Esophagus squamous epithelium (tissue), 5 donors: Measurements from ENCODE around the gene ADAMTS13. TPM values are rescaled to one million over a fixed set of nuclear protein-coding genes. Genes with fewer than 3 reads are reported as not detected.

ENCODE experiments used
- DNase-seq: peaks from one replicate; lab custom pipeline; 2025; lab: John Stamatoyannopoulos, UW
- H3K27ac ChIP-seq, 4 donors: fragments of 200-600 bp; sonication (generic); one replicate each; pipeline ENCODE4 v1.5.1; 2016 to 2019; ENCODE audit warnings: mild to moderate bottlenecking in 1 of 4
- H3K27me3 ChIP-seq, 4 donors: fragments of 200-600 bp; sonication (generic); 1 replicate in 3 of 4; 2 replicates in 1 of 4; pipeline versions ENCODE4 v1.5.1 to v1.6.0; 2017 to 2021; ENCODE audit warnings: antibody characterized with exemption in 1 of 4
- H3K36me3 ChIP-seq, 3 donors: fragments of 200-600 bp; sonication (generic); one replicate each; pipeline ENCODE4 v1.5.1; 2016 to 2019
- H3K4me1 ChIP-seq, 3 donors: fragments of 200-600 bp; sonication (generic); one replicate each; pipeline ENCODE4 v1.5.1; 2017 to 2019
- H3K4me3 ChIP-seq, 4 donors: fragments of 200-600 bp; sonication (generic); 1 replicate in 3 of 4; 2 replicates in 1 of 4; pipeline ENCODE4 v1.5.1; 2016 to 2019; ENCODE audit warnings: mild to moderate bottlenecking in 2 of 4, moderate library complexity in 1 of 4
- H3K9me3 ChIP-seq, 3 donors: fragments of 200-600 bp; sonication (generic); one replicate each; pipeline ENCODE4 v1.5.1; 2016 to 2019
- POLR2A ChIP-seq, 4 donors: fragments of 450-650 bp; IDR thresholded peaks; one replicate each; pipeline ENCODE4 v1.6.1; 2017; ENCODE audit warnings: antibody characterized with exemption in 4 of 4, mild to moderate bottlenecking in 4 of 4, moderate library complexity in 3 of 4
- WGBS, 2 donors: methylation state at CpG; one replicate each; pipeline ENCODE4 v1.1.5; 2018; 5-methylcytosine and 5-hydroxymethylcytosine counted together
- intact Hi-C: fragments of 100-400 bp; cut with DNase I; formaldehyde crosslinking; loops from one replicate; pipeline ENCODE4 v1.15.0; 2022
- total RNA-seq, 4 donors: library from RNA; depleted of rRNA; stranded (reverse); fragments of >200 nt; gene quantifications; one replicate each; pipeline ENCODE4 v1.1.0, GENCODE V29; 2016
- TF ChIP-seq, protein P1 (sequence below), 6 experiments: fragments of 450-650 bp in 4 of 6; fragments of 200-600 bp in 2 of 6; sonication (generic) in 2 of 6; IDR thresholded peaks; one replicate each; pipeline ENCODE4 v1.5.1; 2016 to 2019; ENCODE audit warnings: antibody characterized with exemption in 6 of 6, mild to moderate bottlenecking in 4 of 6, moderate library complexity in 4 of 6
- donor health status: DM: yes; HTN: yes; CAD: no.

Gene ADAMTS13
- total RNA-seq, 4 donors from 2014 or later: 0.21 to 2.5 (median 0.33) TPM

DNA sequence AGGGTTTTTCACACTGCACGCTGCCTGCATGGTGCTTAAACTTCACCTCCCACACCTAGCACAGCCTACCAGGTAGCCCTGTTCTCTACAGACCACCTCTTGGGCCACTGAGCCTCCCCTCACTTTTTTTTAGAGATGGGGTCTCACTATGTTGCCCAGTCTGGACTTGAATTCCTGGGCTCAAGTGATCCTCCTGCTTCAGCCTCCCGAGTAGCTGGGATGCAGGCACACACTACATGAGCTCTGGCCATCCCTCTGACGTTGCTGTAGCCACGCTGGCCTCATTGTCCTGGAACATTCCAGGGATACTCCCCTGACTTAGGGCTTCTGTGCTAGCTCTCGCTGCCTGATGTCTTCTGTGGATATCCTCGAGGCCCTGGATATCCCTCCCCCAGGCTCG lies 30.4 kb downstream of the ADAMTS13 start:
- H3K4me1 ChIP-seq: peaks cover 0 to 18% (median 7%) of the 10 kb centered on the region in 3 donors
- H3K4me3 ChIP-seq: no peak overlapping the region
- 79 to 87% methylated on average over 3 to 7 of the region's 7 CpGs for WGBS, 2 donors
- H3K27me3 ChIP-seq: no peaks in the 10 kb centered on the region
- H3K9me3 ChIP-seq: no peaks in the 10 kb centered on the region
- no peak for TF ChIP-seq POLR2A (IDR thresholded peaks at IDR 0.05)
- TF ChIP-seq, protein P1, sequence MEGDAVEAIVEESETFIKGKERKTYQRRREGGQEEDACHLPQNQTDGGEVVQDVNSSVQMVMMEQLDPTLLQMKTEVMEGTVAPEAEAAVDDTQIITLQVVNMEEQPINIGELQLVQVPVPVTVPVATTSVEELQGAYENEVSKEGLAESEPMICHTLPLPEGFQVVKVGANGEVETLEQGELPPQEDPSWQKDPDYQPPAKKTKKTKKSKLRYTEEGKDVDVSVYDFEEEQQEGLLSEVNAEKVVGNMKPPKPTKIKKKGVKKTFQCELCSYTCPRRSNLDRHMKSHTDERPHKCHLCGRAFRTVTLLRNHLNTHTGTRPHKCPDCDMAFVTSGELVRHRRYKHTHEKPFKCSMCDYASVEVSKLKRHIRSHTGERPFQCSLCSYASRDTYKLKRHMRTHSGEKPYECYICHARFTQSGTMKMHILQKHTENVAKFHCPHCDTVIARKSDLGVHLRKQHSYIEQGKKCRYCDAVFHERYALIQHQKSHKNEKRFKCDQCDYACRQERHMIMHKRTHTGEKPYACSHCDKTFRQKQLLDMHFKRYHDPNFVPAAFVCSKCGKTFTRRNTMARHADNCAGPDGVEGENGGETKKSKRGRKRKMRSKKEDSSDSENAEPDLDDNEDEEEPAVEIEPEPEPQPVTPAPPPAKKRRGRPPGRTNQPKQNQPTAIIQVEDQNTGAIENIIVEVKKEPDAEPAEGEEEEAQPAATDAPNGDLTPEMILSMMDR (IDR thresholded peaks at IDR 0.05): no peak
- no peak for DNase-seq
- no peaks in the 10 kb centered on the region for H3K36me3 ChIP-seq
- intact Hi-C loops: no loop called here
- H3K27ac ChIP-seq: no peak overlapping the region

DNA sequence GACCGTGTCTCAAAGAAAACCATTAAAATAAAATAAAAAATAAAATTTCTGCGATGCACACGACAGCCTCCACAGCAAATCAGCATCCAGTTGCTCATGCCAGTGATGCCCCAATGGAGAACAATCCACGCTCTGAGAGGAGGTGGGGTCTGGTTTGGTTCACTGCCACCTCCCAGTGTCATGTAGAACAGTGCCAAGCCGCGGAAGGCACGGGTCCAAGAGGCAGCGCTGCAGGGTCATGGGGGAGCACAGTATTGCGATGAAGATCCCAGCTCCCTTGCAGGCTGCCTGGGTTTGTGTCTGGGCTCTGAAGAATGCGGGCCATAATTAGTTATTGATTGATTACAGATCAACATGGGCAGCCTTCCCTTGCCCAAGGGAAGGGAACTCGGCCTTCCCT lies 31.5 kb downstream of the ADAMTS13 start:
- no peaks in the 10 kb centered on the region for H3K36me3 ChIP-seq
- H3K27ac ChIP-seq: no peak overlapping the region
- intact Hi-C loops: no loop called here
- peaks cover 0 to 18% (median 7%) of the 10 kb centered on the region in 3 donors for H3K4me1 ChIP-seq
- H3K4me3 ChIP-seq: no peak overlapping the region
- no peaks in the 10 kb centered on the region for H3K27me3 ChIP-seq
- no peak for DNase-seq
- WGBS, 2 donors: 69 to 79% methylated on average over 11 of the region's 11 CpGs
- TF ChIP-seq POLR2A (IDR thresholded peaks at IDR 0.05): no peak
- TF ChIP-seq, protein P1 (IDR thresholded peaks at IDR 0.05): no peak
- H3K9me3 ChIP-seq: no peaks in the 10 kb centered on the region

DNA sequence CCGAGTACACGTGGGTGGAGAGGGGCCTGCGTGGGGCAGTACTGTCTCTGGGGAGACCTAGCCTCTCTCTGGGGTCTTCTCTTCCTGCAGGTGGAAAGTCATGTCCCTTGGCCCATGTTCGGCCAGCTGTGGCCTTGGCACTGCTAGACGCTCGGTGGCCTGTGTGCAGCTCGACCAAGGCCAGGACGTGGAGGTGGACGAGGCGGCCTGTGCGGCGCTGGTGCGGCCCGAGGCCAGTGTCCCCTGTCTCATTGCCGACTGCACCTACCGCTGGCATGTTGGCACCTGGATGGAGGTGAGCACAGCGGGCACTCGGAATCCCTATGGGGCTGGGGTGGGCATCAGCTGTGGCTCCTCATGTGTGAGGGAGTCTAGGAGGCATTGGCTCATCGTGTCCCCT lies 32.2 kb downstream of the ADAMTS13 start:
- H3K36me3 ChIP-seq: no peaks in the 10 kb centered on the region
- no peak for DNase-seq
- WGBS, 2 donors: 67 to 75% methylated on average over 1 to 2 of the region's 19 CpGs
- peaks cover 6 to 25% (median 12%) of the 10 kb centered on the region in 3 donors for H3K4me1 ChIP-seq
- no peaks in the 10 kb centered on the region for H3K9me3 ChIP-seq
- H3K27me3 ChIP-seq: no peaks in the 10 kb centered on the region
- no peak overlapping the region for H3K4me3 ChIP-seq
- intact Hi-C loops: no loop called here
- TF ChIP-seq, protein P1 (IDR thresholded peaks at IDR 0.05): no peak
- no peak for TF ChIP-seq POLR2A (IDR thresholded peaks at IDR 0.05)
- H3K27ac ChIP-seq: no peak overlapping the region

DNA sequence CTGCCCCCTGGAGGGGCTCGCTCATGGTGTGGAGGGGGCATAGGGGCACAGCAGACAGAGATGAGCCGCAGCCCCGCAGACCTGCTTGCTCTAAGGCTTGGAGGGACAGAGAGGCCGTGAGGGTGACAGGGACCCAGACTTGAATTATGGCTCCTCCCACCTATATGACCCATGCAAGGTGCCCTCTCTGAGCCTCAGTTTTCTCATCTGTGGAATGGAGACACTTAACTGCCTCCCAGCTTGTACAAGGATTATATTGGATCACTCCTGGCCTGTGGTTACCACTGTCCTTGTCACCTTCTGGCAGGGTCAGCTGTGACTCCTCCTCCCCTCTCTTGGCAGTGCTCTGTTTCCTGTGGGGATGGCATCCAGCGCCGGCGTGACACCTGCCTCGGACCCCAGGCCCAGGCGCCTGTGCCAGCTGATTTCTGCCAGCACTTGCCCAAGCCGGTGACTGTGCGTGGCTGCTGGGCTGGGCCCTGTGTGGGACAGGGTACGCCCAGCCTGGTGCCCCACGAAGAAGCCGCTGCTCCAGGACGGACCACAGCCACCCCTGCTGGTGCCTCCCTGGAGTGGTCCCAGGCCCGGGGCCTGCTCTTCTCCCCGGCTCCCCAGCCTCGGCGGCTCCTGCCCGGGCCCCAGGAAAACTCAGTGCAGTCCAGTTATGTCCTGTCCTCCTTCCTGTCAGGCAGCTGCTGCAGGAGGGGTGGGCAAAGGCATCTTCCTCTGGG lies 32.9 kb downstream of the ADAMTS13 start:
- no peaks in the 10 kb centered on the region for H3K36me3 ChIP-seq
- no peak overlapping the region for H3K27ac ChIP-seq
- no peak for DNase-seq
- 91 to 100% methylated on average over 6 to 7 of the region's 20 CpGs for WGBS, 2 donors
- TF ChIP-seq, protein P1 (IDR thresholded peaks at IDR 0.05): no peak
- TF ChIP-seq POLR2A (IDR thresholded peaks at IDR 0.05): no peak
- no peaks in the 10 kb centered on the region for H3K27me3 ChIP-seq
- no peak overlapping the region for H3K4me3 ChIP-seq
- H3K9me3 ChIP-seq: no peaks in the 10 kb centered on the region
- peaks cover 6 to 20% (median 12%) of the 10 kb centered on the region in 3 donors for H3K4me1 ChIP-seq
- intact Hi-C loops: no loop called here

DNA sequence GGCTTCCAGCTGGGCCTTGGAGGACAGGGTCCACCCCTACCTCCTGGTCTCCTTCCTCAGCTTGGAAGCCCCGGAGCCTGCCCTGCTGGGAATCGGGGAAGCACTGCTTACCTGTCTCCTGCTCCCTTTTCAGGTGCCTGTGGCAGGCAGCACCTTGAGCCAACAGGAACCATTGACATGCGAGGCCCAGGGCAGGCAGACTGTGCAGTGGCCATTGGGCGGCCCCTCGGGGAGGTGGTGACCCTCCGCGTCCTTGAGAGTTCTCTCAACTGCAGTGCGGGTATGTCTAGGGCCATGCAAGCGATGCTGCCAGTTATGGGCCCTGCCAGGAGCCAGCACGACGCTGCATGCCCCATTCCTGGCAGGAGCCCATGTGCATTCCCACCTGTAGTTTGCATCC lies 33.8 kb downstream of the ADAMTS13 start:
- Histone ChIP-seq H3K9me3 (no peaks in the 10 kb centered on the region), H3K4me3 (no peak overlapping the region), H3K27me3 (no peaks in the 10 kb centered on the region), H3K4me1 (peaks cover 6 to 26% (median 18%) of the 10 kb centered on the region in 3 donors), H3K27ac (no peak overlapping the region), H3K36me3 (no peaks in the 10 kb centered on the region)
- no peak for DNase-seq
- 73 to 80% methylated on average over 1 to 2 of the region's 11 CpGs for WGBS, 2 donors
- intact Hi-C loops: no loop called here
- TF ChIP-seq, protein P1 (IDR thresholded peaks at IDR 0.05): no peak
- TF ChIP-seq POLR2A (IDR thresholded peaks at IDR 0.05): no peak
